CD4-positive, alpha-beta T cell treated with Interleukin-4 for 1 hour (primary cell): ENCODE measurements around the gene STXBP6.

Source experiments
- DNase-seq, 2 donors: peaks; one replicate each; pipeline ENCODE4 v3.0.0-alpha.2; 2020 to 2022

STXBP6 gene

DNA sequence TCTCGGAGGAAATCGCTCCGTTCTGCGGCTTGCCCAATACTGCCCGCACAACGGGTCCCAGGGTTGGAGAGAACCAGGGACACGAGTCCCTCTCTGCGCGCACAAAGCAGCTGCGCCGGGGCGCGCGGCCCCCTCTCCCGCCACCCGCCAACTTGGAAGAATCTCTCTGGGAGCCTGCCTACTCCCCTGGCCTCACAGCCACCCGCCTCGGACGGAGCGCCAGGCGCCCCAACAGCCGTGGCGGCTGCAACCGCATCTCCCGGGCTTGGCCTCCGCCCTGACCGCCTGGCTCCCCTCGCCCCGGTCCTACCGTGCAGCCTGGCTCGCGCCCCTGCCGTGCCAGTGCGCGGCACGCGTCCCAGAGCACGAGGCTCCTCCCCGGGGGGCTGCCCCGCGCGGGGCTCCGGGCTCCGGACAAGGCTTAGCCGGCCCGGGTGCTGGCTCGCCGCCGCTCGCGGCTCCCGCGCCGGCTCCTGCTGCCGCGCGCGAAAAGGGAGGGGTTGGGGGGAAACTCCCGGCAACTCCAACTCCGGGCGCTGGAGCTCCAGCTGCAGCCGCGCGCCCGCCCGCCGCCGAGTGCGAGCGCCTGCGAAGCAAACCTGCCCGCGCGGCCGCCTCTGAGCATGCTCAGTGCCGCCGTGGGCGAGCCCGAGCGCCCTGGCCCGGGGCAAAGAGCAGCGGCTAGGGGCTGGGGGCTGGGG is at the start of gene STXBP6:
TSS of gene STXBP6 (minus strand) at position 580 of the 701 bp plus-strand sequence. CDS start 75,329 bp downstream, outside the sequence.
- DNase-seq: no peak

DNA sequence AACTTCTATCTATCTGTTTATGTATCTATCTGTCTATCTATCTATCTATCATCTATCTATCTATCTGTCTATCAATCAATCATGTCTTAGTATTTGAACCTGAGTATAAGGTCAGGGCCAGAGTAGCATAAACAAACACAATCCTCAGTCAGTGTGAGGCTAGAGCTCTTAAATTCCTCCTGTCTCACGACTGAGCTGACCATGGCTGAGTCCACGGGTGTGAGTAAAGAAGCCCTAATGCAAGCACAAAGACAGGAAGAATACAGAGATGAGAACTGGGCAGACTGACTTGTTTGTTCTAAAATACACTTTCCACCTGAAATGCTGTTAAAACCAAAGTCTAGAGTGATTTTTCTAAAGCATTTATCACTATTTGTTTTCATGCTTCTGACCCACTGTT is 47.2 kb upstream of the STXBP6 start:
- DNase-seq: no peak

DNA sequence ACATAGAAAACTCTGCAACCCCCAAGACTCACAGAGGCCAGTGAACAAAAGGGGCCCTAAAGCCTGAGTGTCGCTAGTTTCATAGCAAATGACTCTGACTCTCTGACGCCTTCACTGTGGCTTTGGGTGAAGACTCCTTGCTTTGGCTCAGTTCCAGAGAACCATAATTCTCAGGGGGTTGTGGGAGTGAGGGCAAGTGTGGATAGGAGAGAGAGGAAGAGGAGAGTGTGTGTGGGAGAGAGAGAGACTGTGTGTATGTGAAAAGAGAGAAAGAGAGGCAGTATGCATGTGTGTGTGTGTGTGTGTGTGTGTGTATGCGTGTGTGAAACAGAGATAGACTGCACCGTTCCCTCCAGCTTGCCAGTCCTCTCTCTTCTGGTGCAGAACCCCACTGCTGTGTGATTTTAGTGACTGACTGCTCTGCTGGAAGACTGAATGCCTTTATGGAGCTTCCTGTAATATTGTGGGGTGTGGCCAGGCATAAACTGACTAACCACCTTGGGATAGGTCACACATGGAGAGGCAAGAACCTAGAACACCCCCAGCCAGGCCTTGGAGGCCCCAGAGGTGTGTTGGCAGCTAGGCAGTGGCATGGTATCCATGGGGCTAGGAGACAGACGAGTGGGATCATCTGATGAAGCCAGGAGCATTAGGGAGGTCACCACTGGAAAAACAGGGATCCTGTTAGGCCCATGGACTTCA is 45.9 kb upstream of the STXBP6 start:
- DNase-seq: no peak

DNA sequence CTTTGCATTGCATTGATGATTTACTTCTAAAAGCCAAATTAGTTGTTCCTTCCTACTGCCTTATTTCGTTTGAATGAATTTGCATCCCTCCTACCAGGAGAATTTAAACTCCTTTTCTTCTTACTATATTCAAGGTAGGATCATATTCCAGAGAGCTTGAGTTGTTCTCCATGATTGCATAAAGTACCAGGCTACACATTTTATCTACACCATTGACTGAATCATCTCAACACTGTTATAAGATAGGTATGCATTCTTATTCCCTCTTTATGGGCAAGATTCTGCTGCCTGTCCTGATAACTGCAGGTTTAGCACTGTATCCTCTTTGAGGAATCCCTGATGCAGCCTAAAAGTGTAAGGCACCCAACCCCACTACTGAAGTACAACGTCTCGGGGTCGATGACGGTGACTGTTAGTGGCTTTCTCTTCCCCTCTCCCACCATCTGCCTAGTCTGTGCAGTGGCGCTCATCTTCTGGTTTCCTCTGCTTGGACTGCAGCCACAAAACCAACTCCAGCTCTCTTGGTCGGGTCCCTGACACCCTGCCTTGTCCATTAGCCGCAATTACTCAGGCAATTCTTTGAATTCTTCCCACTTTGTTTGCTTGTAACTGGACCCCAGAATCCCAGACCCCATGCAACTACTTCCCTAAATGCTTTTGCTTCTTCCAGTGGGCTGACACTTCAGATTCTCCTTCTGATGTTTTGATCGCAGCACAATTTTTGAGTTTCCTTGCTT is 44.4 kb upstream of the STXBP6 start:
- no peak for DNase-seq

DNA sequence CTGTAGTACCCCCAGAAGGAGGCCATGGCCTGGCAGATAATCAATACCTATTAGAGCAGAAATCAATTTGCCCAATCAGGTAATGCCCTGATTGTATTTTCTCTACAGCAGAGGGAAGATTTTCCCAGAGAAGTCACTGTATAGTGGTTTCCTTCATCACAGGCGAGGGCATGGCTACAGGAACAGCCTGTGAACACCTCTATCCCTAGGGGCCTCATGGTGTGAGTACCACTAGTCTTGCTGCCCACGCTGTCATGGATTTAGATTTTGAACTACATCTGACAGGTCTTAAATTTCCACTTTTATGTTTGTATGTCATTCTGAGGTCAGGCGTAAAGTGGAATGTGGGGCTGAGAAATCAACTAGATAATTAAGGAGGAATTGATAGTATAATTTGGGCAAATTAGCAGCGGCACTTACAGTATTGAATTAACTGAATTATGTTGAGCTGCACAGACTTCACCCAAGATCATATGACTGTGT is 42.4 kb upstream of the STXBP6 start:
- DNase-seq: no peak

DNA sequence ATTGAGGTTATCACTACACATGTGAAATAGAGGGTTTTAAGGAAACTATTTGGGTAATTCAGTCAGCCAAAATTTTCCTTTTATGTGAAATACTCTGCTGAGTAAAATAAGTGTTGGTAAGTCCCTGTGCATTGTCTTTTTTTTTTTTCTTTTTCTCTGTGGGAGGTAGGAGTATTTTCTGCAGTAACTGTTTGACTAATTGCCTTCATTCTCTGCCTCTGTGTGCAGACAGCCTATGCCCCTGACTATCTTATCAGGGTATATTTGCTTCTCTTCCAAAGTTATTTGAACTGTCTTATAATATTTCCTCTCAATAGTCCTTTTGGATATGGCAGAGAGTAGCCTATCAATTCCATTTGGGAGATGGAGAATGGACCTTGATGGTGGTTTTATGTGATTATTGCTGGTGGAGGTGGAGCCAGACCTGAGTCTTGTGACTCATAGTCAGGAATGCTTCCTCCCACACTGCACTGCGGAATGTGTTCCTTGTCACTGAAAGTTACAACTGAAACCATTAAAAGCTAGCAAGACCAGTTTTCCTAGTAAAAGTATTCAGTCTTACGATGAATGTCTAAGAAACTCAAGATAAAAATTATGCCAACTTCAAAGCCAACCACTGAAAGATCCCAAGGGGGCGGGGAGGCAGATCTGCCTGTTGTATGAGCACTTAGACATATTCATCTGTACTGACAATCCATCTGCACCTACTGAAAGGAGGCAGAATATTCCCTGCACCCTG is 40.9 kb upstream of the STXBP6 start:
- DNase-seq: no peak

DNA sequence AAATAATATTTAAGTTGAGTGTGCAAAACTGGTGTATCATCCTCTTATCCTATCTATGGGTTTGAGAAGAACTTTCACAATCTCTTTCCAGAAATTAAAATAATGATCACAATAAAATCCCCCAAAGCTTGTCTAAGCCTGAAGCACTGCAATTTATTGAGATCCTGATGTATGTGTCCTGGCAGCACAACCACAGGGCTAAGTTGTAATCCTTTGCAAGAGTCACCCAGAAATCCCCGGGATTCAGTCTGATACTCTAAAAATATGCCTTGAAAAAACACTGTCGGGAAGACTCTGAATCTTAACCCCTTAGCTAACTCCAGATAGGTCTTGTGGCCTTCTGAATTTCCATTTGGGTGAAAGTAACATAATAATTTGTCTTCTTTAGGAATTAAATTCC is 40.3 kb upstream of the STXBP6 start:
- DNase-seq: no peak

DNA sequence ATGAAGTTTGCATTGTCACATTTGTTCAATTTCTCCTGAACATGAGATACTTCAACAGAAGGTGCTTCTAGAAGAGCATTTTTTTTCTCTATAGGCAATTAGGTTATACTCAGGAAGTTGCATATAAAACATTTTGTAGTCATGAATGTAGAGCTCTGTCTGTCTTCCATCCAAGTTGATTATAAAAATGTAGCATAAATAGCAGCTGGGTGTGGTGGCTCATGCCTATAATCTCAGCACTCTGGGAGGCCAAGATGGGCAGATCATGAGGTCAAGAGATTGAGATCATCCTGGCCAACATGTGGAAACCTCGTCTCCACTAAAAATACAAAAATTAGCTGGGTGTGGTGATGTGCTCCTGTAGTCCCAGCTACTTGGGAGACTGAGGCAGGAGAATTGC is 39.5 kb upstream of the STXBP6 start:
- DNase-seq: no peak

DNA sequence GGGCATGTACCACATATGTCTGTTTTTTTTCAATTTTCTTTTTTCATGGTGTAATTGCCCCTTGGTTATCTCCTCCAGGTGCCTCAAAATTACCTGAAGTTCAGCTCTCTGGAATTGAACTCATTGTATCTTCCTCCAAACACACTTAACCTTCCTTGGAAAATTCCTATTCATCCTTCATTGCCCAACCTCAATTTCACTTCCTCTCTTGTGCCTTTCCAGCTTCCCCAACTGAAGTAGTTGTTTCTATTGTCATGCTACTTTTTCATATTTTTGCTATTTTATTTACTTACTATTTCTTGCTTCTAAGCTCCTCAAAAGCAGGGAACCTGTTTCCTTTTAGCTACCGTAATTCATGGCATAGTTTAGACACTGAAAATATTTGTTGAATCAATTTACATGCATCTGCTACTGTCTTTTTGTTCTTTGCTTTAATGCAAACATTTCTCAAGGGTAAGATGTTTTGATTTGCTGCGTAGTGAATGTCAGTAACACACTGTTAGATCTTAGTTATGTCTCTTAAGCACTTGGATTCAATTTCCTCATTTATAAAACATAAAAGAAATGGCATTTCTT is 37.0 kb upstream of the STXBP6 start:
- no peak for DNase-seq

DNA sequence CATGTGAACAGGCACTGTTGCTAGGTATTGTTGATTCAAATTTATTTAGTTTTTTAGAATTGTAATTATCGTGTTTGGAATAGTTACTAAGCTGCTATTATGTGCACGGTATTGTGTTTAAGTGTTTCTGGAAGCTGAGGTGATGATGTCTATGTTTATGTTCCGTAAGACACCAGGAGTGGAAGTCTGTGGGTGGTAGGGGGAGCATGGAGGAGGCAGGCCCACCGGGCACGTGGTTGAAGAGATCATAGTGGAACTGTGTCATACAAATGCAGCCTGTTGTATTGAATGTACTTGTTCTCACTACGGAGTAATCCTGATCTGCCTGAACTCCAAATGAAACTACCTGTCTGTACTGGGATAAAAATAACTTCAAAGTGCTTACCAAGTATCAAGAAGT is 36.1 kb upstream of the STXBP6 start:
- no peak for DNase-seq

DNA sequence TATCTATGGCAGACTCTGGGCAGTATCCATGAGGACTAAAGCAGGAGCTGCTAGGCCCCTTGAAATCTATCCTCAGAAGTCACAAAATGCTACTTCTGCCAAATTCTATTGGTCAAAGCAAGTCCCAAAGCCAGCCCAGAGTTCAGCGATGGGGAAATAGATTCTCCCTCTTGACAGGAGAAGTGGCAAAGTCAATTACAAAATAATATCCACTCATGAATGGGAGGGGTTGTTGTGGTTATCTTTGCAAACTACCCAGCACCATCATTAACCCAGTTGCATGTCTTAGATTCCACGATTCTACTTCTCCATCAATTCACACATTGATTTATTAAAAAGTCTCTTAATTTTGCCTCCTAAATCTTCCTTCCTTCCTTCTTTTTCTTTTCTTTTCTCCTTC is 30.7 kb upstream of the STXBP6 start:
- no peak for DNase-seq

DNA sequence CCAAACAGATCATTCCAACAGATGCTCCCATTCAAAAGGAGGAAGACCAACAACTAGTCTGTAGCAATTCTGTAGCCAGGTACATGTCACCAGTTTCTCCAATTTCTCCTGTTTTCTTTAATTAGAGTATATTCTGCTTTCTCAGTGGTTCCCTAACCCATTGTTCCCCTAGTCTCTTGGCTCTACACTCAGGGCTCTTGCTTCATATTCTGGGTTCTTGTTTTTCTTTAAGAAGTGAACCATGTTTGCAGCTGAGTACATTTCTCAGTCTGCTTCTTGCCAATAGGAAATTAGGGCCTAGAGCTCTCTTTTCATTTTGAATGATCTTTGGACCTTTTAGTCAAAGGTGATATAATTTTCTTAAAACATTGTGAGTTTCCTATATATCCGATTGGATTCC is 29.4 kb upstream of the STXBP6 start:
- no peak for DNase-seq

DNA sequence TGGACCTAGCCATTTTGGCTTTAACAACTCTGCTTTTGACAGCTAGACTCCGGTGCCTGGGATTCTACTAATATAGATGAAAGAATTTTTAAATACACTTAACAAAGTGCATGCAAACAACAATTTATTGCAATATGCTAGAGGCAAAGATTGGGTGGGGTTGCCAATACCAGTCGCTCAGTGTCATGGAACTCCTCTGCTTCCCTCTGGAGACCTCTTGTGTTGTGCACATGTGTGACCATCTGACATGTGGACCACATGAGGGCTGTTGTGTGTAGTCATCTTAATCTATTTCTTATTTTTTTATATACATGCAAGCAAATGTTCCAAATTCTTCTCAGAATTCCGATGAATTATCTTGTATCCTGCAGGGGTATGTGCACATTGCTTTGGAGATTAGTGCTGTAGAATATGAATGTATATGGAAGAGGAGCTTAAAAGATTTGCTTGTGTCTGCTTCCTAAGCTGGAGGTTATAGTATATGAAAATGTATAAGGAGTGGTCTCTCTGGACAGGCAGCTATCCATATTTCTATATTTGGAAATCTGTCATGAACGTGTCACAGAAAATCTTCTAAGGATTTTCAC is 24.2 kb upstream of the STXBP6 start:
- DNase-seq: no peak

DNA sequence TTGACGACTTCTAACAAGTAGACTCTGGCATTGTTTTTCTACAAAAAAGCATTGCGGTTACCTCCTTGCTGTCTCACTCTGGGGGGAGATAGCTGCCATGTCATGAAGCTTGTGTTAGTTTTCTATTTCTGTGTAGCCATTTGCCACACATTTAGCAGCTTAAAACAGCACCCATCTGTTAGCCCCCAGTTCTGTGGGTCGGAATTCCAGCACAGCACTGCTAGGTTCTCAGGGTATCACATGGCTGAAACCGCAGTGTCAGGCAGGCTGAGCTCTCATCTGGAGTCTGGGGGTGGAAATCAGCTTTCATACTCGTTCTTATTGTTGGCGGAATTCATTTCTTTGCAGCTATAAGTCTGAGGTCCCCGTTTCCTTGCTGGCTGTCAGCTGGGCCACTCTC is 19.9 kb upstream of the STXBP6 start:
- no peak for DNase-seq

DNA sequence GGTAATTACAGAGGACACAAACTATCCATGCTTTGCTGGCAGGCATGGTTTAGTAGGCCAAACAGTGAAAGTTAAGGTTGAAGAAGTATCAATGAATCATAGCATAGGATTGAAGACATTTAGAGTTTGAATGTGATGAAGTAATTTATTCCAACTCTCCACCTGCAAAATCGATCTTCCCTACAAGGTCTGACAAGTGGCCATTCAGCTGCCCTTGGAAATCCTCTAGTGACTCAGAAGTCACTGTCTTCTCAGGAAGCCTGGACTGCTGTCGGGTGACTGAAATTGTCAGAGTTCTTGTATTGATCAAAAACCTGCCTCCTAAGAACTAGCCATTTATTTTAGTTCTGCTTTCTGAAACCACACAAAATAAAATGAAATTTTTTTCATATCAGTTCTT is 17.7 kb upstream of the STXBP6 start:
- DNase-seq: no peak

DNA sequence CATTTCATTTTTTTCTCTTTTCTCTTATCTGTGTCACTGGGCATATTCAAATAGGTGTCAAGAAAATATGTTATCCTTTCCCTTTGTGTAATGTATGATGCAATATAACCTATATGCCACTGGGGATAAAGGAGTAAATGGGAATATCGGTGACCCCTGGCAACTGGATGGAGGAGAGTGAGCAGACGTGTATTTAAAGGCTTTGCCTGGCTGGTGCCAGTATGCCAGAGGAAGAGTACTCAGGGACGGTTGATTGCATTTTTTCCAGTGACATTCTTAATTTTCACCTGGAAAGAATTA is 12.0 kb upstream of the STXBP6 start:
- DNase-seq: no peak

DNA sequence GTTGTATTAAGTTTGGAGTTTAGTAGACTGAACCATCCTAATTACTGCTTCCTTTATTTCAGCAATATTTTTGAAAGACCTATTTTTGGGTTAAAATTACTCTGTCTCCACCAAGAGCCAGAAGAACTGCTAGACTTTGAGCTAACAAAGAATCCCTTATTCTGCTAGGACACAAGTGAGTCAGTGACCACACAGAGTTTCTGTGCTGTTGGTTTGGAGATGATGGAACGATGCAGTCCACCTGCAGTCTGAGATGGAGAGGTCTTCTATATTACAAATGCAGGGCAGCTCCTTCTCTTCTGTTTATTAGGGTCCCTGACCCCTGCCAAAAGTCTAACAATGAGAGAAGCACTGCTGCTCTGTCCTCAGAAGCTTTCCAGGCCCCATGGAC is 6.7 kb upstream of the STXBP6 start:
- DNase-seq: no peak

DNA sequence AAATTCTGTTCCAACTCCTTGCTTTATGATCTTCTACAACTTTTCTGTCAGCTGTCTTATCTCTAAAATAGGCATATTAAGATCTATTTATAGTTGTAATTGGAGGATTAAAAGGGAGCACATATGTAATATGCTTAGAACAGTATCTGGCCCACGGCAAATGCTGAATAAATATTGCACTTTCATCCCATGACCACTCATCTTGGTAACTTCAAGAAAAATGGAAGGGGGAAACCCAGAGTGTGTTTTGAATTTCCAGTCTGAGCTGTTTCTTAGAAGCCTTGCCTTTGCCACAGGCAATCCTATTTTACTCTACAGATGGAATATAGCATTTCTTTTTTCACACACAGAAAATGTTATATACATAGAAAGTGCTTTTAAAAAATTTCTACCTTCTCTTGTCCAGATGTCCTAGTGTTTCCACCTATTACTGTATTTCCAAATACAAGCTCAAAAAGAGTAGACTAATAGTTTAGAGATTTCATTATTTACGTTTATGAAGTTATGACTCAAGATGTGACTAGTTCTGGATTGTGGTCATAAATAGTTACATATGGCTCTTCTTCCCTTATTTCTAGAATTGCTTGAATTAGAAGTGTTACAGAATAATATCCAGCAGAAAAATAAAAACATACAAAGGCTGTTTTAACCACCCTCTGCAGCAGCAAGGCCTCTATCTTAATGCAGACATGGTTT is 6.2 kb upstream of the STXBP6 start:
- no peak for DNase-seq

DNA sequence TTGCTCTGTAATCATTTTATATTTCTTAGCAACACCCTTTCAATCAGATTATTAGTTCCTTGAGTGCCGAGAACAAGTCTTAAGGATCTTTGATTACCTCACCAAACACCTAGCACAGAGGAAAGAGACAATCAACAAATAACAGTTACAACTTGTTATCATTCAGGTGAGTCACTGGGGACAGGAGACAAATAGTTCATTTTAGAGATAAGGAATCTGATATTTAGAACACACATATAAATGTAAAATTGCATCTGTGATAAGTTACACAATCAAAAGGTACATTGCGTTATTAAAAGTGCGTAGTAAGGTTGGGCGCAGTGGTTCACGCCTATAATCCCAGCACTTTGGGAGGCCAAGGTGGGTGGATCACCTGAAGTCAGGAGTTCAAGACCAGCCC is 5.1 kb upstream of the STXBP6 start:
- DNase-seq: no peak

DNA sequence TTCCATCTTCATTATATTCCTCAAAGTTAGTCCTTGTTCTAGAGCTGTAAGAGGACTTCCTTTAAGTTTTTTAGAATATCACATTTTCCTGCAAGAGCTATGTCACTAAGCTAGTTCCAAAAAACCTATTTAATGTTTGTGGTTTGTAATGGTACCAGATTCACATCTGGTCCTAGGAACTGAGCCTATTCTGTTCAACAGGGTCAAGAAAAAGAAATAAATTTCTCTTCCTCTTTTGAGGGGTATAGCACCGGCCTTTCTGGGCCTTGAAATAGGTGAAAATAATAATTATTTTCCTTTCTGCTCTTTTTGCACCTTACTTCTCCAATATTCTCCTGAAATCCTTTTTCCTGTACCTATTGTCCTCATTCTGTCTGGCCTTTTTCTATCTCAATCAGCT is 3.6 kb upstream of the STXBP6 start:
- DNase-seq: no peak

DNA sequence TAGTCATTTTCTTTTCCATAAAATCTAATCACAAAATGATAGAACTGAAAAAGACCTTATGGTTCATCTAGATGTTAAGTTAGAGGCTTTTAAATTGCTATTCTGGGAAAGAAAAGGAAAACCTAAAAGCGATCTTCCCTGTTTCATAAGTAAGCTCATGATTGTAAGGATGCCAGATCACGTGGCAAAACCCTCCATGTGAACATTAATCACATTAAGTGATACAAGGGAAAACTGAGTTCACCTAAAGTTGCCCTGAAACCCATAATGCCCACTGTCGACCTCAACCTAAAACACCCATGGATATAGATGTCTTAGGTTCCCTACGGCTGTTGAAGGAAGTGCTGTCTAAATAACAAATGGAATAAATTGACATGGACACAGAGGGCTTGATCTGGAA is 3.0 kb upstream of the STXBP6 start:
- no peak for DNase-seq

DNA sequence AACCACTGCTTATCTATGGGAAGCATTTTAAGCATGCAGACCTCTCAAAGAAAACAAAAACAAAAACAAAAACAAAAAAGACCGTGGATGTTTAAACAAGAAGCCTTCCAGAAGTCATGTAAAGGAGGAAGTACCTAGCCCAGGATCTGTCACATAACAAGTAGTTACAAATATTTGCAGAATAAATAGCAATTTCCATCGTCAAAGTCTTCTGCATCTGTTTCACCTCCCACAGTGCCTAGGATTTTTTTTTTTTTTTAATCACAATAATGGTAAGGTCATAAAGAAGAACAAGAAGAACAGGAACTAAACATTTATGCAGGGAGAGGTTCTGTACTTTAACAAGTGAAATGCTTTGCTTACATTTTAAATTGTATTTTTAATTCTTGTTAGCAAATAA is 2.4 kb upstream of the STXBP6 start:
- DNase-seq: no peak
